Stimulated activated CD4-positive, alpha-beta T cell treated with anti-CD3 and anti-CD28 coated beads, Interleukin-15, amount 100 ng/mL, for 24 hours (primary cell): ENCODE data around the gene OSER1.

Source experiments
- DNase-seq: peaks from one replicate; pipeline ENCODE4 v3.0.0-alpha.2; 2020

Gene OSER1

DNA sequence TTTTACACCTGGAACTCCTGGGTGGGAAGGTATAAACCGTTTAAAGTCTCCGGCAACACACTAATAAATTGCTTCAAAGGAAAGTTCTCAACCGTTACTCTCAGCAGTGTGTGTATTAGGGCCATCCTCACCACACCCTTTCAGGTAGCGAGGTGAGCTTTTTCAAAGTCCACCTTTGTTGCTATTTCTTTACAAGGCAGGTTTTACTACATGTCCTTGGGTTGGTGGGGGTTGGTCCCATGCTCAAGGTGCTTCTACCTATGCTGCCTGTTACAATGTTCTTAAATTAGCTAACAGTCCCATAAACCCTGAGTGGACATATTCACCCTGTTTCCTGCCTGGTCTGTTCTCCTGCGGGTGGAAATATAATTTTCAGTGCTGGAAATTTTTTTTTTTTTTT, 13.2 kb upstream of the OSER1 start:
- DNase-seq: no peak

DNA sequence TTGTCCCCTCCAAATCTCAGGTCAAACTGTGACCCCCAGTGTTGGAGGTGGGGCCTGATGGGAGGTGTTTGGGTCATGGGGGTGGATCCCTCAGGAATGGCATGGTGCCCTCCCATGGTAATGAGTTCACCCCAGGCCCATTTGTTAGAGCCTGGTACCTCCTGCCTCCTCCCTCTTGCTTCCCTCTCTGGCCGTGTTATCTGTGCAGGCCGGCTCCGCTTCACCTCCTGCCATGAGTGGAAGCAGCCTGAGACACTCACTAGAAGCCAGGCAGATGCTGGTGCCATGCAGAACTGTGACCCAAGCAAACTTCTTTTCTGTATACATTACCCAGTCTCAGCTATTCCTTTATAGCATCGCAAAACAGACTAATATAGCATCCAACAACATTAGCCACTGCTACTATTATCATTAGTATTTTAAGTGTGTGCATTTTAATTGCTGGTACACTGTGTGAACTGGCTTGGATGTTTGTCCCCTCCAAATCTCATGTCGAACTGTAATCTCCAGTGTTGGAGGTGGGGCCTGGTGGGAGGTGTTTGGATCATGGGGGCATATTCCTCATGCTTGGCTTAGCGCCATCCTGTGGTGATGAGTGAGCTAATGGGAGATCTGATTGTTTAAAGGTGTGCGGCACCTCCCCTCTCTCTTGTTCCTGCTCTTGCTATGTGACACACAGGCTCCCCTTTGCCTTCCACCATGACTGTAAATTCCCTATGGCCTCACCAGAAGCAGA, 12.2 kb upstream of the OSER1 start:
- DNase-seq: no peak

DNA sequence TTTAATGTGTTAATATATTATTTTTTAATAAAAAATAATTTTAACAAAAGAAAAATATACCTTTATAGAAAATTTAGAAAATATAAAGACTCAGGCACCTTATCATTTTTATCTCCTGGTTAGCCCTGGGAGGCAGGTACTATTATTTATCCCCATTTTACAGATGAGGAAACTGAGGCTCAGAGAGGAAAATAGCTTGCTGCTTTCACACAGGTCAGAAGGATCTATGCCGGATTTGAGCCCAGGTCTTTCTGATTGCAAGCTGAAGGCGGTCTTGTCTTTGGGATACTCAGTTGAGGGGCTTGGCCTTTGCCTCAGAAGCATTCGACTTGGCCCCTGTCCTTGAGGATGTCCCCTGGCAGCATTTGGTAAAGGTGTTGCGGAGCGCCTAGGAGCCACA, 11.5 kb upstream of the OSER1 start:
- DNase-seq: no peak

DNA sequence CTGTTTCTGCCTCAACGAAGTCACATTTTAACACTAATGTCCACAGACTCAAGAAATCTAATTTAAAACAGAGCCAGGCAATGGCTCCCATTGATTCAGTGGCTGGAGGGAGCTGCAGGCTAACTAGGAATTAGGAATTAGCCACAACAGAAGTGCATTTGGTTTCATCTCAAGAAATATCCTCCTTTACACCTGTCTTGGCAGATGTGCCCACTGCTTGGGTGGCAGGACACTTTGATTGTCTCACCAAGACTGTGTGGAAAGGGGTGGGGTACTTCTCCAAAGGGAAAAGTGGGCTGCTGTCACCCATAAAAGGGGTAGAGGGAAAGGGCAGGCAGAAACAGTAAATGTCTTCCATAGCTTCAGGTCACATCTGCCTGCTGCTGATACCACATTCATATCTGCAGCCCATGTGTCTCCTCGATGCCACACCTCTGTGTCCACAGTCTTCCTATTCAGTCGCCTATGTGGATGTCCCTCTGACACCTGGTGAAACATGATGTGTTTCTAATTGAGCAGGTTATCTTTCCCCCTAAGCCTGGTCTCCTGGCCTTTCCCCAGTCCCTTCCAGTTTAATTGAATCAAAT, 10.9 kb upstream of the OSER1 start:
- DNase-seq: no peak

DNA sequence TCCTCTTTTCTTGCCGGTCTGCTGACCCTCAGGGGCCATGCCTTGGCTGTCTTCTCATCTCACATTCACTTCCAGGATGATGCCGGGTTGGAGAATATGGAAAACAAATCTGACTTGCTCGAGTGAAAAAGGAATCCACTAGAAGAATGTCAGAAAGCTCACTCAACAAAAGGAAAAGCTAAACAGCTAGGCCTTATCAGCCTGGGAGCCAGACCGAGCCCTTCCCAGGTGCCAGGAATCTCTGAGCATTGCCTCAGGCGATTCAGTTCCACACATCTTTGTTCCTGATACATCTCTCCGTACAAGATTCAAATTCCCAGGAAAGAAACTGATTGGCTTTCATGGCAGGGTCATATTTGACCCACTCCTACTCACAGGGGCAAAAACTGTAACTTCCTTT, 9.2 kb upstream of the OSER1 start:
- DNase-seq: no peak

DNA sequence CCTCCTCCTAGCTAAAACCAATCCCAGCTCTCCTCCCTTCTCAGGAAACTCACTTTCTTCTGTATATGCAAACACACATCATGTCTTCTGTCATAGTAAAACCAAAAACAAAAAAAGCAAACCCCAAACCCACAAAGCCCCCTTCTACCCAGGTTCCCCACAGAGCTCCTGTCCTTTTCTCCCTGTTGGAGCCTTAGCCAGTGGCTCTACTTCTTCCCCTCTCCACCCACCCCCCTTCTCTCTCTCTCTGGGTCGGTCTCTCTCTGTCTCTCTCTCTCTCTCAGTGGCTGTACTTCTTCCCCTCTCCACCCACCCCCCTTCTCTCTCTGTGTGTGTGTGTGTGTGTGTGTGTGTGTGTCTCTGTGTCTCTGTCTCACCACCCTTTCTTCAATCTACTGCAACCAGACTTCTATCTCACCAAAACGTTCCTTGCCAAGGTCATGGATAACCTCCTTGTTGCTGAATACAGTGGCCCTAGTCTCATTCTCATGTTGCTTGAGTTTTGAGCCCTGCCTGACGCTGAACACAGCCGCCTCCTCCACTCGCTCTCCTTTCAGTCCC, 8.7 kb upstream of the OSER1 start:
- no peak for DNase-seq

DNA sequence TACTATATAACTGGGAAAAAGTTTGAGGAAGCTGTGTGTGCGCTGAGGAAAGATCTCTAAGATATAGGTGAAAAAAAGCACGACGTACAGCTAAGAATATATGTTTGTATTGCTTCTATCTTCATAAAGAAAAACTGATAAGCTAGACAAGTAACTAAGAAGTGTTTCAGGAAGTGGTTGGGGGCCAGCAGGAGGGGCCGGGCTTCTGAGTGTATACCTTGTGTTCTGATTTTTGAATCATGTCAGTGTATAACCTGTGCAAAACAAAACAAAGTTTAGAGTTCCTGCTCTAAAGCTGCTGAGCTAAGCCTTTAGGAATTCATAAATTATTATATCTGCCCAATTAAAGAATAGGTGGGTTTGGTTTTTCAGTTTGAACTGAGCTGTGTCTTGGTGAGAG, 7.9 kb upstream of the OSER1 start:
- peak; percentile 52 for DNase-seq

DNA sequence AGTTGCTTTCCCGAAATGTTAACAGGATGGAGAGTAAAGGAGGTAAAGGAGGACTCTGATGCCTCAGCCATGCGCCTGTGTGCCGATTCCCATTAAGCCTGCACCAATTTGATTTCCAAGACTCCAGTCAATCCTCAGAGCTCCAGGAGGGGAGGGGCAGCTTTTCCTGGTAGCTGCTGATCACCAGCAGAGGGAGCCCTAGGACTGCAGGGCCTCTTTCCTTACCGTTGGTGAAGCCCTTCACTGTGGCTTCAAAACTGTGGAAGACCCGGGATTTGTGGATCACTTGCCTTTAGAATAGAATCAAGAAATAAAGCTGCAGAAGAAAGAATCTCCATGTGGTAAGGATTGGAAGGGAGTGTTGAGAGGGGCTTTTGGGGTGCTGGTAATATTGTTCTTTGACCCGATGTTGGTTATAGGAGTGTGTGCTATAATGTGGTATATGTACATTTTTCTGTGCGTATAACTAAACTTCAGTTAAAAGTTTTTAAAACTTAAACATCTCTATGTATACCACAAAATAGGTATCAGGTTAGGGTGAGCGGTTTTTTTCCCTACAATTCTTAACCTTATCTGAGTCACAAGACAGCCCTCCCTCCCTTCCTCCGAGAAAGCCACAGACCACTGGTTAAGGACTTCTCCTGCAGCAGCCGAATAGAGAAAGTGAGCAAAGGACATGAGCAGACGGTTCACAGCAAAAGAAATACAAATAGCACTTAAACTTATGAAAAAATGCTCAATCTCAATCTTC, 6.9 kb upstream of the OSER1 start:
- peak; percentile 78 for DNase-seq

DNA sequence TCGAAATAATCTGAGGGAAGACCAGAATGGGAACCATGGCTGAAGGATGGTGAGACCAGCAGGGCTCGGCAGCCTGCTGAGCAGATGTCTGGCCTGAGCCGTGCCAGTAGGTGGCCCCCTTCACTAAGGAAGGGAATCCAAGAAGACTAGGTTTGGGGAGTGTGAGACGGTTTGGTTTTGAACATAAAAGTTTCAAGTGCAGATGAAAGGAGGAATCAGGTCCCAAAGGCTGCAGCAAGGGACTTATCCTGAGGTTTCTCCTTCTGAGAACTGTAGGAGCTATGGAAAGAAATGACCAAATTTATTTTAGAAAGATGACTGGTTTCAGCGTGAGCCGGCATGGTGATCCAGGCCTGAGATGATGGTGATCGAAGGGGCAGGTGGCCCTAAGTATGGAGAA, 4.6 kb upstream of the OSER1 start:
- DNase-seq: peak; percentile 82

DNA sequence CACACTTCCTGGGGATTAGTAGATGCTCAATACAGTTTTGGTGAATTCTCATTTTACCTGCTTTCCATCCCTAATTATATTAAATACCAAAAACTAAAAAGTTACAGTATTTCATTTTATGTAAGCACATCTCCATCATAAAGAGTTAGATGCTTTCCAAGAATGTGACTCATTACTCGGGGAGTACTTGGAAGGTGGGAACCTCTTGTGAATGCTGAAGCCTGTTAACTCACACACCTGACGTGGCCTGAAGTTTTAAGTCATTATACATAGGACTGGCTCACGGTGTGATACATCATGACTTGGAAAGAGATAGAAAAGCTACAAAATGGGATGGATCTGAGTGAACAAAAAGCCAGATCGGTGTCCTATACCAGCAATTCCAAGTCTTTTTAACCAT, 2.2 kb upstream of the OSER1 start:
- no peak for DNase-seq

DNA sequence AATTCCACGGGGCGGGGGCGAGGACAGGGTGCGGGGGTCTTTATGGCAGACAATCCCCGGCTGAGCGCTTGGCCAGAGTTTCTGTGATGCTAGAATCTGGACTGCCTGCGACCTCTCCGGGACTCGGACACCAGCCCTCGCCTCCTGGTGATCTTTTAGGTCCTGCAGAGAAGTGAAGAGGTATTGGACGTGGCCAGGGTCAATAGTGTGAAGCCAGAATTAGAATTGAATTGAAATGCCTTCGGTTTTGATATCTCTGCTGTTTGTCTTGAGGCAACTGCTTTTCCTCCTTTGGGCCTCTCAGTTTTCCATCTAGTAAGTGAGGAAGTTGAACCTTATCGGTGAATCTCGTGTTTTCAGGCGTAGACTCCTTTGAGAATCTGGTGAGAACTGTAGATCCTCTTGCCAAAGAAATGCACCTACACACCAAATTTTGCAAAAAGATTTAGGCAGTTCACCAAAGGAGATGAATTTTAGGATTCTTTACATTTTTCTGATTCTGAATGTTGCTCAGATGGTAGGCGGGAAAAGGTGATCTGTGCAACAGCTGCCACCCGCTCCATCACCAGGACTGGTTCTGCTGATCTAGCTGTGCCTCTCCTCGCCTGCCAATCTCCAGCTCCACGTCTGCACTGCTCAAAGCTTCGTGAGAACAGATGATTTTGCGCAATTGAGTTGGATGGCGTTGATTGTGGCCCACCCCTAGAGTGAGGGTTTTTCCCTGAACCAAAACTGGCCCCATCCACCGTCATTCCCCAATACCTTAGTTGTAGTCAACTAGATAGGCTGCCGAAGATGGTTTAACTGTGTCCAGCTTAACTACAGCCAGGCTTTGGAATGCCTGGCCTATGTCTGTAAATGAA, 837 bp upstream of the OSER1 start:
- DNase-seq: no peak

DNA sequence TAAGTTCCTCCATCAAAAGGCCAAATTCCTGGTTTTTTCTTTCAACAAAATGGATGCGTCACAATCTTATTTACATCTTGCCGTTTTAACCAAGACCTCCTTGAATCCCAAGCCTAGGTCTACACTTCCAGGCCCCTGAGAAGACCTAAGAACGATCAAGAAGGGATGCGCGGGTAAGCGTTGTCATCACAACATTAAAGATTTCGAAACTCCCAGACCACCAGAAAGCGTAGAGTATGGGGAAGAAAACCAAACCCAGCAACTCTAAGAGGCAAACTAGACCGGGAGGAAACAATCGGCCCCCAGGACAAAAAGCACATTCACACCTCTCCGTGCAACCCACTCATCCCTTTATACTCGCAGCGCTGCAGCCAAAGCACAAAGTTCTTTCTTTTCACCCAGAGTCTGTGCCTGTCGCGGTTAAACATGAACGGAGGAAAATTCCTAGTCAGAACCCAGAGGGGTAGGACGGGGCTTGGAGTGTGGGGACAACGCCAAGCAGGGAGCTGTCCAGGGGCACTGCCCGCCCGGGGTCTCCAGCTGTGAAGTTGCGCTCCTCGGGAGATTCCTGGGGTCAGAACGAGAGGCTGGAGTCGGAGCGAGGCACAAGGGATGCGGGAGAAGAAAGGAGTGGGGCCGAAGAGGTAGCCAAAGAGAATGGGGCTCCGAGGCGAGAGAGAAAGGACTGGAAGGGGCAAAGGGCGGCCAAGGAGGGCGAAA, 725 bp downstream of the OSER1 start:
- DNase-seq: peak; percentile 21

DNA sequence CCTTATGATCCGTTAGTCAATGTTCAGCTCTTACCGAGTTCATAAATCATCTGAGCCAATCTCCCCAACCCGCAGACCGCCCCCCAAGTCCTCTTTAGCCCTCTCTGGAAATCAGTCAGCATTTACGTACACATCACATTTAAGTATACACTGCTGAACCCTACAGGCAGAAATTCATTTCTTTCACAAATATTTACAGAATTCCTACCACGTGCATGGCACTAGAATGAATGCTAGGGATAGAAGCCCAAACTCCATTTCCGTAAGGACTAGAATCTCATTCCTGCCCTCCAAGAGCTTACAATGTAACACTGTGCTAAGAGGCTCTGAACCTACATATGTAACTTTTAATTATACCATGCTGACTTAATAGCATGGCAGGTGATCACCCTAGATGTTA, 1.8 kb downstream of the OSER1 start:
- no peak for DNase-seq

DNA sequence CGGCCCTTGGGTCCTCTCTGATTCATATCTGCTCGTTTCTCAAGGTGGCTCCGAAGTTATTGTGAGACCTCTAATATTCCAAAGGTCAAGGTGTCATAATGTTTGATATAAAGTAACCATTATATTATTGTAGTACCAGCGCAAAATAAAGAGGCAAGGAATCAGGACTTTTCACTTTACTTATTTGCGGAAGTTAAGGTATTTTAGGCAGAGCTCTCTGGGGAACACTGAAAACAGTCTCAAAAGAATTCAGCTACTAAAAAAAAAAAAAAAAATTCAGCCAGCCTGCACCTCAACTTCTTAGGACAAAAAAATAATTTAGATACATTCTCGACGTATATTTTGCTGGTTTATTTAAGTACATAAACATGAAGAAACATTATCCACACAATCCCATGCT, 2.4 kb downstream of the OSER1 start:
- DNase-seq: no peak

DNA sequence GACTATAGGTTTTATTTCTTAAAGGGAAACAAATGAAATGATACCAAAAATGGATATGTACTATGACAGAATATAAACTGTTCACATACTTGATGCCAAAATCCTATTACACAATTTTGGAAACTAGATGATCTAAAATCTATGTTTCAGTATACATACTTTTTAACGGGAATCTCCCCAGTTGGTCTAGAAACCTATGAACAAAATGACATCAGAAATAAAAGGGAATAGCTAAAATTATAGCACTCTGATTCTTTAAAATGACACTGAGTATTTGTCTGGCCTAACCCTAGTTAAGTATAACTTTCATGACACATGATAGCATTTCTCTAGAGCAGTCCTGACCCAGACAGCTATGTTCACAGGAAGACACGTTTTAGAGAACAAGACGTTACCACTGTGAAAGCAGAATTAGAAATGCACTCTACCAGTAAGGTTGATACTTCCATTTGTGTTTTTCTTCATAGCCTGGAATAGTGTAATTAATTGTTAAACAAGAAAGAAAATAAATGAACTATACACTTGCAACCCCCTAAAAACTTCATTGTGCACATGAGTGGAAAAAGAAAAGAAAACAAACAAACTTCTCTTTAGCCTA, 3.3 kb downstream of the OSER1 start:
- DNase-seq: no peak

DNA sequence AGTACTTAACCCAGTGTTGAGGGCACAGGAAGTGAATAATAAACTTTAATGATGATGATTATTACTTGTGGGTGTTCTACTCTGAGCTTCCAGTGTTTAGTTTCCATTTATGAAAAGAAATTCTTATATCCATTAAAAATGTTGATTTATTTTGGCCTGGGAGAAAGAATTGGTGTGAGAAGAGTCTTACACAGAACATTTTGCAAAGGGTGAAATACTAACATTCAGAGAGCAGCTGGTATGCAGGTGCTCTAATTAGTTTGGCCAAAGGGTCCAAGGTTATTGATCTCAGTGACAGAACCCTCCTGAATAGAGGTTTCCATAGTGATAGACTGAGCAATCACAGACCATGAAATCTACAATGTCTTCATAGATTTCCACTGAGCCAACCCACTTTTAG, 4.4 kb downstream of the OSER1 start:
- DNase-seq: no peak

DNA sequence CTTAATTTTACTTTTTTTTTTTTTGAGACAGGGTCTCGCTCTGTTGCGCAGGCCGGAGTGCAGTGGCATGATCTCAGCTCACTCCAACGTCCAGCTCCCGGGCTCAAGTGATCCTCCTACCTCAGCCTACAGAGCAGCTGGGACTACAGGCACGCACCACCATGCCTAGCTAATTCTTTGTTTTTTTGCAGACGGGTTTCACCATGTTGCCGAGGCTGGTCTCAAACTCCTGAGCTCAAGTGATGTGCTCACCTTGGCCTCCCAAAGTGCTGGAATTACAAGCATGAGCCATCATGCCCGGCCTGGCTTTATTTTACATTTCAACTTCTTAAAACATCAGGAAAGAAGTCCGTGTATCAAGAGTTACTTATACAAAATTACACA, 5.7 kb downstream of the OSER1 start:
- no peak for DNase-seq

DNA sequence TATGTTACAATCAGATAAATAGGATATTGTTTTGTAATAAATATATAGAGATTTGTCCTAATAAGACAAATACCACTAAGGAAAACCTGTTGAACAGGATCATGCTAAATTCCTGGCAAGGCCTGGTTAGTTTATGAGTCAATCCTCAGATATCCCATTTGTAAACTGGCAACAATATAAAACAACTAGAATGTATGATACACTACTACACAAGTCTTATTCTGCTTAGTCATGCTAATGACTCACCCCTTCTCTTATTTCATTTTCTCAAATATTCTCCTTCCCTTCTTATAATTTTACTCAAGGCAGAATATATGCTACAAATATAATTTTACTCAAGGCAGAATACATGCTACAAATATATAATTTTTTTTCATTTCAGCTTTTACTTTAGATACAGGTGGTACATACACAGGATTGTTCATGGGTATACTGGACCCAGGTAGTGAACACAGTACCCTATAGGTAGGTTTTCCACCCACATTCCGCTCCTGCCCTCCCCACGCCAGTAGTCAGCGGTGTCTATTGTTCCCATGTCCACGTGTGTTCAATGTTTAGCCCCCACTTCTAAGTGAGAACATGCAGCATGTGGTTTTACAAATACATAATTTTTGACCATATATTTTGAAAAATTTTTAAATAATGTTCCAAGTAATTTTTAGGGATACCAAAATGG, 6.3 kb downstream of the OSER1 start:
- no peak for DNase-seq

DNA sequence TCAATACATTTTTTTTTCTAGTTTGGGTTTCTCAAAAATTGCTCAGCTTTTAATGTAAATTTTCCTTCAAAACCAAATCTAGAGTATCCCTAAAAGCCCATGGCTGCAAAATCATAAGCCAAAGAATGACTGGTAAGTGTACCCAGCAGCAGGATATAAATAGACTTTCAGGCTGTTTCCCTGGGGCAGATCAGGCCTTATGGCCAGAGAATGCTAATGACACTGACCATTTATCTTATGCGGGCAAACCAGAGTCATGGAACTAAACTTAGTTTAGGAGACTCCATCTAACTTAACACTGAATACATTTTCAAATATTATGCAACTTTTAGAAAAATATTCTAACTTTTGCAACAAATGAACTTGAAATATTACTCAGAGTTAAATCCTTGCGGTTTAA, 7.4 kb downstream of the OSER1 start:
- no peak for DNase-seq

DNA sequence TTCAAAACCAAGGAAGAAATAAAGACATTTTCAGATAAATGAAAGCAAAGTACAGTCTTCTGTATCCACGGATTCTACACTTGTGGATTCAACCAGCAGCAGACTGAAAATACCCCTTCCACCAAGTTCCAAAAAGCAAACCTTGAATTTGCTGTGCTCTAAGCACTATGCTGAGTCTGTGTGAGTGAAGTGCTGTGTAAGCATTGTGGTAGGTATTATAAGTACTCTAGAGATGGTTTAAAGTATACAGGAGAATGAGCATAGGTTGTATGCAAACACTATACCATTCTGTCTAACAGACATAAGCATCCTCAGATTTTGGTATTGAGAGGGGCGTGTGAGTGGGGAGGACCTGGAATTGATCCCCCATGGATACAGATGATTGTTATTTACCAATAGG, 9.6 kb downstream of the OSER1 start:
- no peak for DNase-seq

DNA sequence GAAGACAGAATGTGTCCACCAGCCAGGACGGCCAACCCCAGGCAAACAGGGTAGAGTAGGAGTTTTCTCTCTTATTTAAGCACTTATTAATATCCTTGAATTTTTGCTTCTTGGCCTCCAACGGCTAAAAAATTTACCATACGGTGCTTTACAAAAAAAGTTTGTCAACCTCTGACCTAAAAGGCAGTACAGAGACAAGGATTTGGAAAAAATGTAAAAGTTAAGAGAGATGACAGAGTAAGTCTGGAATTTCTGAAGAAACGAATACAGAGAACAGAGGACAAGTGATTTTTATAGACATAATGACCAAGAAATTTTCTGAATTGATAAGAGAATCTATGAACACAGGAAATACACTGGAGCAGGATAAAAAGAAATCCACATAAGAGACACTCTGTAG, 10.2 kb downstream of the OSER1 start:
- no peak for DNase-seq
